K562 (cell line): ENCODE measurements around the gene MYL12A. TPM values are rescaled to one million over a fixed set of nuclear protein-coding genes. Genes with fewer than 3 reads are reported as not detected.

ENCODE experiments used
- ATF7 ChIP-seq: fragments of 450-650 bp; IDR thresholded peaks from 2 replicates; pipeline ENCODE4 v1.7.1; 2014; ENCODE audit warnings: mild to moderate bottlenecking, moderate library complexity
- CREM ChIP-seq: IDR thresholded peaks from 2 replicates; pipeline ENCODE4 v1.6.1; 2014; ENCODE audit warnings: antibody characterized with exemption, low read depth
- DDX20 ChIP-seq: fragments of 450-650 bp; IDR thresholded peaks from 2 replicates; pipeline ENCODE4 v1.6.1; 2016; ENCODE audit warnings: missing genetic modification characterization, low read depth, mild to moderate bottlenecking, missing compliant biosample characterization, moderate library complexity
- E2F3 ChIP-seq: fragments of 250-450 bp; sonication (Bioruptor Pico); IDR thresholded peaks from 2 replicates; pipeline ENCODE4 v1.4.0; 2020; ENCODE audit warnings: mild to moderate bottlenecking
- HDAC1 ChIP-seq, 2 experiments: fragments of 450-650 bp; IDR thresholded peaks; 2 replicates each; pipeline ENCODE4 v1.6.1; 2016 to 2017; ENCODE audit warnings: inconsistent platforms in 1 of 2, mild to moderate bottlenecking in 1 of 2, moderate library complexity in 1 of 2
- MAZ ChIP-seq, 2 experiments: fragments of 450-650 bp in 1 of 2; sonication (generic) in 1 of 2; formaldehyde crosslinking; IDR thresholded peaks in 1 of 2; conservative IDR thresholded peaks in 1 of 2; 2 replicates each; pipeline versions ENCODE4 v1.4.0 to v1.5.0; 2020; ENCODE audit warnings: mild to moderate bottlenecking in 1 of 2, missing genetic modification reagents in 1 of 2
- MCM7 ChIP-seq, 2 experiments: fragments of 450-650 bp; IDR thresholded peaks; 2 replicates each; pipeline ENCODE4 v1.6.1; 2016 to 2018
- NFIX ChIP-seq: fragments of 250-450 bp; sonication (Bioruptor Pico); IDR thresholded peaks from 2 replicates; pipeline ENCODE4 v1.4.0; 2020; ENCODE audit warnings: low read depth, mild to moderate bottlenecking, moderate library complexity
- POLR2AphosphoS5 ChIP-seq: IDR thresholded peaks from 2 replicates; pipeline ENCODE4 v1.6.1; 2011; ENCODE audit warnings: mild to moderate bottlenecking, low read depth, low read length, moderate library complexity; ENCODE audit not compliant: control insufficient read depth, insufficient read depth
- RFX7 ChIP-seq: fragments of 250-450 bp; sonication (Bioruptor Pico); IDR thresholded peaks from 2 replicates; pipeline ENCODE4 v1.5.1; 2021; ENCODE audit warnings: mild to moderate bottlenecking
- SP2 ChIP-seq: IDR thresholded peaks from 2 replicates; pipeline ENCODE4 v1.6.1; 2011; ENCODE audit warnings: mild to moderate bottlenecking, low read depth, low read length, moderate library complexity; ENCODE audit not compliant: poor library complexity, severe bottlenecking; ENCODE audit errors: extremely low read depth
- TCF7L2 ChIP-seq: fragments of 150-350 bp; IDR thresholded peaks from 2 replicates; pipeline ENCODE4 v1.6.1; 2016; ENCODE audit warnings: low read depth, mild to moderate bottlenecking, low read length, moderate library complexity
- ZBTB7A ChIP-seq: IDR thresholded peaks from 2 replicates; pipeline ENCODE4 v1.6.1; 2011; ENCODE audit warnings: low read depth, mild to moderate bottlenecking, low read length, moderate library complexity, borderline replicate concordance; ENCODE audit not compliant: control insufficient read depth
- ZEB2 ChIP-seq: fragments of 450-650 bp; IDR thresholded peaks from 2 replicates; pipeline ENCODE4 v1.6.1; 2016
- ZNF274 ChIP-seq: IDR thresholded peaks from 2 replicates; pipeline ENCODE4 v1.6.1; 2011; ENCODE audit warnings: low read depth, mild to moderate bottlenecking, low read length, moderate library complexity, borderline replicate concordance
- polyA plus RNA-seq, 8 experiments: library from polyadenylated mRNA; depleted of rRNA in 4 of 8; stranded (reverse) in 5 of 8; unstranded in 3 of 8; fragments of >200 nt; fragmentation: Nextera tagmentation in 2 of 8; fragmentation: Illumina TruSeq in 1 of 8; extraction: Ambion mirVana in 2 of 8; extraction: Trizol in 1 of 8; gene quantifications; 2 replicates each; pipeline versions ENCODE4 v1.2.1 to v1.2.3, GENCODE V29; 2011 to 2014; ENCODE audit warnings: inconsistent platforms in 1 of 8, missing spikeins in 1 of 8
- total RNA-seq, 7 experiments: library from RNA; depleted of rRNA in 6 of 7; stranded (reverse); fragments of >200 nt in 6 of 7; fragmentation: Illumina TruSeq in 2 of 7; extraction: Trizol in 2 of 7; gene quantifications; 2 replicates each; pipeline versions ENCODE4 v1.2.1 to v1.2.3, GENCODE V29; 2011 to 2021; ENCODE audit warnings: low replicate concordance in 1 of 7
- TF ChIP-seq, protein P1 (sequence below): IDR thresholded peaks from 3 replicates; pipeline ENCODE4 v1.6.1; 2011; ENCODE audit warnings: borderline replicate concordance, mild to moderate bottlenecking; ENCODE audit not compliant: insufficient read length, insufficient read depth
- TF ChIP-seq, protein P2 (sequence below): fragments of 450-650 bp; IDR thresholded peaks from 2 replicates; pipeline ENCODE4 v1.7.0; 2016; ENCODE audit warnings: borderline replicate concordance
- TF ChIP-seq, protein P3 (sequence below): sonication (generic); formaldehyde crosslinking; IDR thresholded peaks from 2 replicates; pipeline ENCODE4 v1.4.0; 2020; ENCODE audit warnings: mild to moderate bottlenecking, missing genetic modification reagents
- TF ChIP-seq, protein P4 (sequence below): IDR thresholded peaks from 2 replicates; pipeline ENCODE4 v1.6.1; 2011; ENCODE audit warnings: borderline replicate concordance, low read depth, mild to moderate bottlenecking, moderate library complexity, low read length; ENCODE audit not compliant: insufficient read depth, poor library complexity, severe bottlenecking

MYL12A gene
- total and polyA plus RNA-seq, 9 of the 15 experiments (the other 6 are each of a cell fraction or from before 2014, with no cell fraction given) = 308 to 1,031 (median 559) TPM

DNA sequence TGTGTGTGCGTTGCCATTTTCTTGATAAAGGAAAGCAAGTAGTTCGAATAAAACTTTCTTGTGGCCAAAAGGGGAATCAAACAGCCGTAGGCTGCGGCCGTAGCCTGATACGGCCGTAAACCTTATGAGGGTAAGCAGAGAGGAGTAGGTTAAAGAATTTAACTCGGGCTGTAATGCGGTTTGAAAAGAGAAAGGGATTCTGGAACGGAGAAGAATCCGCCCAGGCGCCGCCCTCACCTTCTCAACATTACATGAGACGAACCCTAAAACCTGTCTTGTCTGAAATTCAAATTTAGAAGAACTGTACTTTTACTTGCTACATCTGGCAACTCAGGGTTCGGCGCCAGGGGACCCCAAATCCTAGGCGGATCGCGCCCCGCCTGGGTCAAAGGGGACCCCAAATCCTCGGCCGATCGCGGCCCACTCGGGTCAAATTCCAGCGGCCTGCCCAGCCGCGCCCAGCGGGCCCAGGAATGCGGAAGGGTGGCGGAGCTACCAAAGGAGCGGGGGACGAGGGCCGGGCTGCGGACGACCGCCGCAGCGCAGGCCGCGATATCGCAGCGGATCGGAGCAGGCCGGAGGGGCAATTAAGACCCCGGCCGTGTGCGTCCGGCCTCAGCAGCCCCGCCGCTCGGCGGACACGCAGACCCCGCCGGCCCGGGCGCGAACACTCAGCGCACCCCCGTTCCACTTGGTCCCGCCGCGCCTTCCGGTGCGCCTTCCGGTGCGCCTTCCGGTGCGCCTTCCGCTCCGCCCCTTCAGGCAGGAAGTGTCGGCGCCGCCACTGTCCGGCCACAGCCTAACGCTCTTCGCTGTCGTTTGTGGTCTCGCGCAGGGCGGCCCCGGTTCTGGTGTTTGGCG, 14.0 kb downstream of the MYL12A start, which contains the start of gene MYL12B (continued):
- TF ChIP-seq, protein P1, sequence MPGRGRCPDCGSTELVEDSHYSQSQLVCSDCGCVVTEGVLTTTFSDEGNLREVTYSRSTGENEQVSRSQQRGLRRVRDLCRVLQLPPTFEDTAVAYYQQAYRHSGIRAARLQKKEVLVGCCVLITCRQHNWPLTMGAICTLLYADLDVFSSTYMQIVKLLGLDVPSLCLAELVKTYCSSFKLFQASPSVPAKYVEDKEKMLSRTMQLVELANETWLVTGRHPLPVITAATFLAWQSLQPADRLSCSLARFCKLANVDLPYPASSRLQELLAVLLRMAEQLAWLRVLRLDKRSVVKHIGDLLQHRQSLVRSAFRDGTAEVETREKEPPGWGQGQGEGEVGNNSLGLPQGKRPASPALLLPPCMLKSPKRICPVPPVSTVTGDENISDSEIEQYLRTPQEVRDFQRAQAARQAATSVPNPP = no peak
- peak; percentile 68; the same call in 1 of the 2 replicates for TF ChIP-seq CREM
- peak; percentile 70 to 81; a peak in 3 of 4 replicates for TF ChIP-seq MAZ (CRISPR knock-in tag; conservative IDR thresholded peaks at IDR 0.05 in 1 of 2, IDR thresholded peaks at IDR 0.05 in 1 of 2)
- TF ChIP-seq ZEB2 = peak; percentile 52
- peak; percentile 78; the same call in 1 of the 2 replicates for TF ChIP-seq E2F3 (CRISPR knock-in tag)
- TF ChIP-seq, protein P2, sequence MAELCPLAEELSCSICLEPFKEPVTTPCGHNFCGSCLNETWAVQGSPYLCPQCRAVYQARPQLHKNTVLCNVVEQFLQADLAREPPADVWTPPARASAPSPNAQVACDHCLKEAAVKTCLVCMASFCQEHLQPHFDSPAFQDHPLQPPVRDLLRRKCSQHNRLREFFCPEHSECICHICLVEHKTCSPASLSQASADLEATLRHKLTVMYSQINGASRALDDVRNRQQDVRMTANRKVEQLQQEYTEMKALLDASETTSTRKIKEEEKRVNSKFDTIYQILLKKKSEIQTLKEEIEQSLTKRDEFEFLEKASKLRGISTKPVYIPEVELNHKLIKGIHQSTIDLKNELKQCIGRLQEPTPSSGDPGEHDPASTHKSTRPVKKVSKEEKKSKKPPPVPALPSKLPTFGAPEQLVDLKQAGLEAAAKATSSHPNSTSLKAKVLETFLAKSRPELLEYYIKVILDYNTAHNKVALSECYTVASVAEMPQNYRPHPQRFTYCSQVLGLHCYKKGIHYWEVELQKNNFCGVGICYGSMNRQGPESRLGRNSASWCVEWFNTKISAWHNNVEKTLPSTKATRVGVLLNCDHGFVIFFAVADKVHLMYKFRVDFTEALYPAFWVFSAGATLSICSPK = 0 out of 2 replicates have a peak, but pooled peaks have one; percentile 25
- TF ChIP-seq, protein P3, sequence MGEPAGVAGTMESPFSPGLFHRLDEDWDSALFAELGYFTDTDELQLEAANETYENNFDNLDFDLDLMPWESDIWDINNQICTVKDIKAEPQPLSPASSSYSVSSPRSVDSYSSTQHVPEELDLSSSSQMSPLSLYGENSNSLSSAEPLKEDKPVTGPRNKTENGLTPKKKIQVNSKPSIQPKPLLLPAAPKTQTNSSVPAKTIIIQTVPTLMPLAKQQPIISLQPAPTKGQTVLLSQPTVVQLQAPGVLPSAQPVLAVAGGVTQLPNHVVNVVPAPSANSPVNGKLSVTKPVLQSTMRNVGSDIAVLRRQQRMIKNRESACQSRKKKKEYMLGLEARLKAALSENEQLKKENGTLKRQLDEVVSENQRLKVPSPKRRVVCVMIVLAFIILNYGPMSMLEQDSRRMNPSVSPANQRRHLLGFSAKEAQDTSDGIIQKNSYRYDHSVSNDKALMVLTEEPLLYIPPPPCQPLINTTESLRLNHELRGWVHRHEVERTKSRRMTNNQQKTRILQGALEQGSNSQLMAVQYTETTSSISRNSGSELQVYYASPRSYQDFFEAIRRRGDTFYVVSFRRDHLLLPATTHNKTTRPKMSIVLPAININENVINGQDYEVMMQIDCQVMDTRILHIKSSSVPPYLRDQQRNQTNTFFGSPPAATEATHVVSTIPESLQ (CRISPR knock-in tag) = peak; percentile 81
- TF ChIP-seq NFIX (CRISPR knock-in tag) = no peak
- no peak for TF ChIP-seq RFX7
- peak; percentile 90 for TF ChIP-seq TCF7L2
- TF ChIP-seq ZNF274 = no peak; the same call in 1 of the 2 replicates
- no peak for TF ChIP-seq SP2
- TF ChIP-seq ZBTB7A = peak; percentile 69; the same call in 1 of the 2 replicates
- TF ChIP-seq DDX20 (tag) = no peak
- TF ChIP-seq ATF7 = peak; percentile 100
- no peak for TF ChIP-seq MCM7 (IDR thresholded peaks at IDR 0.05)
- peak in 1 of 2 experiments; percentile 89; a peak in 2 of 4 replicates for TF ChIP-seq HDAC1 (IDR thresholded peaks at IDR 0.05)
- TF ChIP-seq POLR2AphosphoS5 = peak; percentile 65
- TF ChIP-seq, protein P4, sequence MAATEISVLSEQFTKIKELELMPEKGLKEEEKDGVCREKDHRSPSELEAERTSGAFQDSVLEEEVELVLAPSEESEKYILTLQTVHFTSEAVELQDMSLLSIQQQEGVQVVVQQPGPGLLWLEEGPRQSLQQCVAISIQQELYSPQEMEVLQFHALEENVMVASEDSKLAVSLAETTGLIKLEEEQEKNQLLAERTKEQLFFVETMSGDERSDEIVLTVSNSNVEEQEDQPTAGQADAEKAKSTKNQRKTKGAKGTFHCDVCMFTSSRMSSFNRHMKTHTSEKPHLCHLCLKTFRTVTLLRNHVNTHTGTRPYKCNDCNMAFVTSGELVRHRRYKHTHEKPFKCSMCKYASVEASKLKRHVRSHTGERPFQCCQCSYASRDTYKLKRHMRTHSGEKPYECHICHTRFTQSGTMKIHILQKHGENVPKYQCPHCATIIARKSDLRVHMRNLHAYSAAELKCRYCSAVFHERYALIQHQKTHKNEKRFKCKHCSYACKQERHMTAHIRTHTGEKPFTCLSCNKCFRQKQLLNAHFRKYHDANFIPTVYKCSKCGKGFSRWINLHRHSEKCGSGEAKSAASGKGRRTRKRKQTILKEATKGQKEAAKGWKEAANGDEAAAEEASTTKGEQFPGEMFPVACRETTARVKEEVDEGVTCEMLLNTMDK = peak; percentile 79
